ENCODE data around the gene POU2AF1. TPM values are rescaled to one million over a fixed set of nuclear protein-coding genes. Genes with fewer than 3 reads are reported as not detected.

Gene POU2AF1
- 10 to 100 TPM in 1 of 4 donors, 1 to 10 TPM in 3; 1.4 to 19.8 (median 2.9) TPM for total RNA-seq

DNA sequence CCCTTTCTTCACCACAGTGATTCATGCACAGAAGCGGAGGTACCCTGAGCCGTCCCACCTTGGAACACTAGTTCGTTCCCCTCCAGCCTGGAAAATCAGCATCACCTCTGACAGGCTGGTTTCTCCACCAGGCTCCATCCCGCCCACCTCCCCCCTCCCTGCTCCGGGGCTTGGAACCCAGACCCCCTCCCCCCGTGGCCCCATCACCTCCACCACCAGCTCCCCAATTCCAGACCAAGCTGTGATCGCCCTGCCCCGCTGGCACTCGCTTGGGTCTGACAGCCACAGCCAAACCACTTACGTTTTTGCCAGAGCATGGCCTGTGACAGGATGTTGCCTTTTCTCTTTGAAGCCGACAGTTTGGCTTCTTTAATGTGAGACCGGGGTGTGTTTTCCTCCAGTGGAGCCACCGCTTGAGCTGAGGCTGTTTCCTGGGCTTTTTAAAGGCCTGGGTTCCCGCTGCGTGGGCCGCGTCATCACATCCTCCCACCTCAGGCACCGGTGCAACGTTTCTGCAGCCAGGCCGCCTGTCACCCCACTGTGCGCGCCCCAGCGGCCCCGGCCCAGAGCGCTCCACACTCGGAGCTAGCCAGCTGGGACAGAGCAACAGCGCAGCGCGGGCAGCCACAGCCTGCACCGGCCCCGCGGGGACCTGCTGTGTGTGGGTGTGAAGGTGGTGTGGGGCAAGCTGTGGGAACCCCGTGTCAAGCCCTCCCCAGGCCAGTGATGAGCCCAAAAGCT is at the start of gene POU2AF1:
POU2AF1 (minus strand) TSS at position 415 of the 741 bp plus-strand sequence; CDS start at position 317, 98 bp downstream.
- Histone ChIP-seq H3K27me3 (no peaks in the 10 kb centered on the region), H3K4me3 (peak within 1 kb of the TSS in 1 of 4 donors; percentile 11), H3K4me1 (no peaks in the 10 kb centered on the region), H3K36me3 (no peaks in the 10 kb centered on the region), H3K27ac (peak within 1 kb of the TSS in 3 of 4 donors; percentile 25 to 66 (median 55)), H3K9me3 (no peaks in the 10 kb centered on the region)
- intact Hi-C loops (cut with DNase I; ENCODE audit: low total_unique reads), result no loop called here
- in situ Hi-C loops (cut with MboI; ENCODE audit: low pct_ligation_motif_present in 1 of 4, low pct_unique_long_range_greater_than_20kb in 1 of 4, low sequenced_read_pairs in 3 of 4), result no loop called here
- TF ChIP-seq POLR2A (IDR thresholded peaks at IDR 0.05) (peak; percentile 35), POLR2AphosphoS5 (IDR thresholded peaks at IDR 0.05) (peak in 1 of 3 donors; percentile 71)
- TF ChIP-seq, protein P1, sequence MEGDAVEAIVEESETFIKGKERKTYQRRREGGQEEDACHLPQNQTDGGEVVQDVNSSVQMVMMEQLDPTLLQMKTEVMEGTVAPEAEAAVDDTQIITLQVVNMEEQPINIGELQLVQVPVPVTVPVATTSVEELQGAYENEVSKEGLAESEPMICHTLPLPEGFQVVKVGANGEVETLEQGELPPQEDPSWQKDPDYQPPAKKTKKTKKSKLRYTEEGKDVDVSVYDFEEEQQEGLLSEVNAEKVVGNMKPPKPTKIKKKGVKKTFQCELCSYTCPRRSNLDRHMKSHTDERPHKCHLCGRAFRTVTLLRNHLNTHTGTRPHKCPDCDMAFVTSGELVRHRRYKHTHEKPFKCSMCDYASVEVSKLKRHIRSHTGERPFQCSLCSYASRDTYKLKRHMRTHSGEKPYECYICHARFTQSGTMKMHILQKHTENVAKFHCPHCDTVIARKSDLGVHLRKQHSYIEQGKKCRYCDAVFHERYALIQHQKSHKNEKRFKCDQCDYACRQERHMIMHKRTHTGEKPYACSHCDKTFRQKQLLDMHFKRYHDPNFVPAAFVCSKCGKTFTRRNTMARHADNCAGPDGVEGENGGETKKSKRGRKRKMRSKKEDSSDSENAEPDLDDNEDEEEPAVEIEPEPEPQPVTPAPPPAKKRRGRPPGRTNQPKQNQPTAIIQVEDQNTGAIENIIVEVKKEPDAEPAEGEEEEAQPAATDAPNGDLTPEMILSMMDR (IDR thresholded peaks at IDR 0.05), result no peak
- WGBS, 2 donors (ENCODE audit: low coverage in 1 of 2), result 55% methylated on average over 33 of the region's 33 CpGs; no CpG with 5 or more reads in 1 of the 2 donors
- peak; percentile 75 for DNase-seq

DNA sequence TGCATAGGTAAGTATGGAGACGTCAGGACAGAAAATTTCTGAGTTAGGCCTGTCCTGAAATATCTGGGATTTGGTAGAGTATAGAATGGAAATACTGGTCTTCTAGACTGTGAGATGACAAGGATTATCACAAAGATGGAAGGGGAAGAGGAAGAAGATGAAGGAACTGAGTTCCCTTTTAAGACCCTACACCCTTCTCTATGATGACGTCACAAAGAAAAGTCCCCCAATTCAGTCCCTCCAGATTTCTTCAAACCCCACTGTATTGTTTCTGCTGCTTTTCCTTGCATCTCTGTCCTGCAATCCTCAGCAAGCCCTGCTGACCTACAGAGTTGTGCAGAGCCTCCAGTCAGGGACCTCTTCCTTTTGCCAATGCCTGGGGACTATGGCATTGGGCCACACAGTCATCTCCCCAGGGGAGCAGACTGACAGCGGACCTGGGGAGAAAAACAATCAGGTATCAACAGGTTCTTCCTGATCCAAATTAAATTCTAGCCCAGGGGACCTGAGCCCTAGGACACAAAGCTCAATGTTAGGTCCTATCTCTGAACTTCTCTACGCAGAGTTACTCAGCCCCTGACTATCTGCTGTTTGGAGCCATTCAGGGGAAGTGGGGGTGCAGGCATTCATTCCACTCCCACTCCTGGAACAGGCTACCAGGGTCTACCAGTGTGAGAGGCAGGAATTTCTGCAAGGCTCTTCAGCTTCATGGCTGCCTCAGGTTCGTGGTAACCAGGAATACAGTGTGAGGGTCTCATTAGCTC is 49.2 kb upstream of the POU2AF1 start:
- H3K27ac ChIP-seq, result no peak overlapping the region
- 79 to 92% methylated on average over 3 to 5 of the region's 5 CpGs for WGBS, 2 donors (ENCODE audit: low coverage in 1 of 2)
- no peak for DNase-seq
- peaks cover 0 to 16% (median 3%) of the 10 kb centered on the region in 4 donors for H3K4me1 ChIP-seq
- no peaks in the 10 kb centered on the region for H3K27me3 ChIP-seq
- intact Hi-C loops (cut with DNase I; ENCODE audit: low total_unique reads) (no loop called here), in situ Hi-C loops (cut with MboI; ENCODE audit: low pct_ligation_motif_present in 1 of 4, low pct_unique_long_range_greater_than_20kb in 1 of 4, low sequenced_read_pairs in 3 of 4) (loop anchor here in 3 of 4 donors (5.0 to 25.0 kb wide), 4 partner anchors 143 to 1241 kb away; no protein-coding TSS in a partner anchor)
- no peak overlapping the region for H3K4me3 ChIP-seq
- TF ChIP-seq POLR2A (IDR thresholded peaks at IDR 0.05) (no peak), POLR2AphosphoS5 (IDR thresholded peaks at IDR 0.05) (no peak), EP300 (IDR thresholded peaks at IDR 0.05; ENCODE audit: low read depth) (no peak)
- TF ChIP-seq, protein P1 (IDR thresholded peaks at IDR 0.05), result no peak
- no peaks in the 10 kb centered on the region for H3K9me3 ChIP-seq
- no peaks in the 10 kb centered on the region for H3K36me3 ChIP-seq

DNA sequence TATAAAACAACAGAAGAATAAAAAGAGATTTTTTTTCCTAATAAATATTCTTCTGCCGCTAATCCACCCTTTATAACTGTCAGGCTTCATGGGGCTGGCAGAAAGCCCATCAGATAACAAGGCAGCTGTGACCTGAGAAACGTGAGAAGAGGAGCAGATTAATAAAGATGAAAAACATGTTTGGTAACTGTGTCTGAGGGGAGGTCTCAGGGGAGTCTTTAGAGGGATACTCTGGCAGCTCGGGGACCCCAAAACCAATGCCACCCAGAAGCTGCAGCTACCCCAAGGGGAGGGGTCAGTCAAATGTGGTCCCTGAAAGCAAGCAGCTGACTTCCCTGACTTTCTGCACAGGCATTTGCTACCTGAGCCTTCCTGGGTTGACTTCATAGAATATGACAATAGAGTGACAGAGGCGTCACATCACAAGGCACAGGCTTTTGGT is 48.4 kb upstream of the POU2AF1 start:
- TF ChIP-seq POLR2AphosphoS5 (IDR thresholded peaks at IDR 0.05), result no peak
- TF ChIP-seq, protein P1 (IDR thresholded peaks at IDR 0.05), result no peak
- no peak for TF ChIP-seq EP300 (IDR thresholded peaks at IDR 0.05; ENCODE audit: low read depth)
- TF ChIP-seq POLR2A (IDR thresholded peaks at IDR 0.05), result no peak
- no peak for DNase-seq
- Histone ChIP-seq H3K36me3 (no peaks in the 10 kb centered on the region), H3K9me3 (no peaks in the 10 kb centered on the region), H3K4me1 (peaks cover 0 to 16% (median 5%) of the 10 kb centered on the region in 4 donors), H3K4me3 (no peak overlapping the region), H3K27ac (no peak overlapping the region), H3K27me3 (no peaks in the 10 kb centered on the region)
- intact Hi-C loops (cut with DNase I; ENCODE audit: low total_unique reads) (no loop called here), in situ Hi-C loops (cut with MboI; ENCODE audit: low pct_ligation_motif_present in 1 of 4, low pct_unique_long_range_greater_than_20kb in 1 of 4, low sequenced_read_pairs in 3 of 4) (loop anchor here in 3 of 4 donors (5.0 to 25.0 kb wide), 4 partner anchors 143 to 1240 kb away; no protein-coding TSS in a partner anchor)
- WGBS, 2 donors (ENCODE audit: low coverage in 1 of 2), result 46% methylated on average over 4 of the region's 4 CpGs; no CpG with 5 or more reads in 1 of the 2 donors

DNA sequence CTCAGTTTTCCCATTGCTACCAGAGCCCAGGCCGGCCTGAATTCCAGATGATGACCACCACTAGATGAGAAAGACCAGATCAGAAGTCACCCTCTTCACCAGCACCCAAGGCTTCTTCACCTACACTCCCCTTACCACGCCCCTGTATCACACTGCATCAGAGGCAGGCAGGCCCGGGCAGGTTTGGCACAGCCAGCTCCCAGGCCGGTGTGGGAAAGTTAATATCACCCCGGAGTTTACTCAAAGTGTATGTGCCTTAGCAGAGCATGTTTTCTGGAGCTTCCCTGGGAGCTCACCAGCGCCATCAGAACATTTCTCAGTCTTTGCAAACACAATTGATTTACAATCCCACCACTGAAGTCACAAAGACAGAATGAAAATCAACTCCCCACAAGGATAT is 47.5 kb upstream of the POU2AF1 start:
- Histone ChIP-seq H3K9me3 (no peaks in the 10 kb centered on the region), H3K4me3 (no peak overlapping the region), H3K27me3 (no peaks in the 10 kb centered on the region), H3K27ac (peak overlapping the region in 1 of 4 donors; percentile 0), H3K36me3 (no peaks in the 10 kb centered on the region), H3K4me1 (peaks cover 0 to 16% (median 5%) of the 10 kb centered on the region in 4 donors)
- in situ Hi-C loops (cut with MboI; ENCODE audit: low pct_ligation_motif_present in 1 of 4, low pct_unique_long_range_greater_than_20kb in 1 of 4, low sequenced_read_pairs in 3 of 4) (loop anchor here in 3 of 4 donors (5.0 to 25.0 kb wide), 4 partner anchors 142 to 1239 kb away; no protein-coding TSS in a partner anchor), intact Hi-C loops (cut with DNase I; ENCODE audit: low total_unique reads) (no loop called here)
- TF ChIP-seq EP300 (IDR thresholded peaks at IDR 0.05; ENCODE audit: low read depth), result no peak
- no peak for TF ChIP-seq POLR2AphosphoS5 (IDR thresholded peaks at IDR 0.05)
- TF ChIP-seq POLR2A (IDR thresholded peaks at IDR 0.05), result no peak
- TF ChIP-seq, protein P1 (IDR thresholded peaks at IDR 0.05), result no peak
- WGBS, 2 donors (ENCODE audit: low coverage in 1 of 2), result 40% methylated on average over 6 of the region's 6 CpGs; no CpG with 5 or more reads in 1 of the 2 donors
- no peak for DNase-seq
